ENCODE data around the gene PKD1L1.

- TF ChIP-seq POLR2A (IDR thresholded peaks at IDR 0.05) (no peak), CTCF (IDR thresholded peaks at IDR 0.05) (no peak)
These were observed 146.8 kb downstream of the PKD1L1 start for GRCh38 chr7:47801423-47801822.

Data from adrenal gland (tissue), 5 donors.